Skin epidermis (tissue), 12 donors: ENCODE data around the gene GDPGP1.
"Not testable (repeated sequence)": the region's sequence is repeated elsewhere in the genome, so short reads cannot be mapped to it uniquely, and the experiment has no call there.

Experiments used
- H3K27ac ChIP-seq, 21 experiments: fragments of 200-600 bp; sonication (generic) in 11 of 21; one replicate each; pipeline ENCODE4 v1.5.0; 2020; ENCODE audit warnings: mild to moderate bottlenecking in 3 of 21, inconsistent platforms in 2 of 21, moderate library complexity in 2 of 21
- H3K4me3 ChIP-seq, 7 experiments: fragments of 200-600 bp; sonication (generic) in 2 of 7; one replicate each; pipeline ENCODE4 v1.5.0; 2020; ENCODE audit warnings: inconsistent platforms in 2 of 7, mild to moderate bottlenecking in 2 of 7, moderate library complexity in 1 of 7

Gene GDPGP1

GRCh38 chr15:90241343-90242192 is 7.6 kb downstream of the GDPGP1 start:
- Histone ChIP-seq H3K27ac (no peak overlapping the region), H3K4me3 (no peak overlapping the region)

GRCh38 chr15:90243943-90244639 is 10.1 kb downstream of the GDPGP1 start:
- no peak overlapping the region for H3K27ac ChIP-seq

GRCh38 chr15:90248789-90249202 is 14.8 kb downstream of the GDPGP1 start:
- no peak overlapping the region for H3K27ac ChIP-seq
- peak overlapping the region in 3 of 7 experiments; percentile 32 to 43 (median 40) for H3K4me3 ChIP-seq

More at GRCh38 chr15:90243943-90244639, 10.1 kb downstream of the GDPGP1 start:
- no peak overlapping the region for H3K4me3 ChIP-seq

GRCh38 chr15:90249203-90249863 is 15.3 kb downstream of the GDPGP1 start, which contains the start of gene TTLL13:
TSS of gene TTLL13 (plus strand) at chr15:90249556. CDS start at chr15:90250631, 1,075 bp downstream.
- H3K27ac ChIP-seq, result peak within 1 kb of the TSS in 5 of 21 experiments; percentile 11 to 42 (median 18)
- H3K4me3 ChIP-seq, result peak within 1 kb of the TSS; percentile 26 to 50 (median 43)

- Histone ChIP-seq H3K4me3 (no peak overlapping the region), H3K27ac (no peak overlapping the region)
These were observed 23.8 kb downstream of the GDPGP1 start for GRCh38 chr15:90257776-90258175.

GRCh38 chr15:90259524-90259923 is 25.5 kb downstream of the GDPGP1 start:
- Histone ChIP-seq H3K27ac (no peak overlapping the region), H3K4me3 (no peak overlapping the region)

GRCh38 chr15:90260731-90261130 is 26.7 kb downstream of the GDPGP1 start:
- not testable (repeated sequence) for H3K4me3 ChIP-seq, H3K27ac ChIP-seq

- Histone ChIP-seq H3K4me3 (no peak overlapping the region), H3K27ac (peak overlapping the region in 10 of 21 experiments; percentile 12 to 77 (median 44))
These were observed 27.8 kb downstream of the GDPGP1 start for GRCh38 chr15:90261811-90262210.

- Histone ChIP-seq H3K4me3 (no peak overlapping the region), H3K27ac (peak overlapping the region in 8 of 21 experiments; percentile 26 to 76 (median 48))
These were observed 28.4 kb downstream of the GDPGP1 start for GRCh38 chr15:90262426-90262825.

GRCh38 chr15:90264671-90265070 is 30.7 kb downstream of the GDPGP1 start:
- peak overlapping the region in 20 of 21 experiments; percentile 79 to 97 (median 93) for H3K27ac ChIP-seq
- peak overlapping the region; percentile 52 to 86 (median 65) for H3K4me3 ChIP-seq

GRCh38 chr15:90265271-90266060 is 31.5 kb downstream of the GDPGP1 start, which contains the start of gene NGRN:
TSS of gene NGRN (plus strand) at chr15:90265672. CDS start at chr15:90265713, 41 bp downstream.
- H3K4me3 ChIP-seq, result peak within 1 kb of the TSS; percentile 52 to 86 (median 65)
- peak within 1 kb of the TSS; percentile 76 to 97 (median 92) for H3K27ac ChIP-seq

GRCh38 chr15:90266061-90266431 is 32.0 kb downstream of the GDPGP1 start:
- peak overlapping the region; percentile 52 to 86 (median 65) for H3K4me3 ChIP-seq
- peak overlapping the region; percentile 76 to 97 (median 92) for H3K27ac ChIP-seq

- Histone ChIP-seq H3K4me3 (peak overlapping the region; percentile 52 to 86 (median 65)), H3K27ac (peak overlapping the region in 19 of 21 experiments; percentile 79 to 97 (median 94))
These were observed 32.5 kb downstream of the GDPGP1 start for GRCh38 chr15:90266485-90266884.

GRCh38 chr15:90268415-90268814 is 34.4 kb downstream of the GDPGP1 start:
- no peak overlapping the region for H3K27ac ChIP-seq
- no peak overlapping the region for H3K4me3 ChIP-seq

- H3K27ac ChIP-seq, result no peak overlapping the region
These were observed 36.6 kb downstream of the GDPGP1 start for GRCh38 chr15:90270502-90271150.

GRCh38 chr15:90271459-90272166 is 37.6 kb downstream of the GDPGP1 start:
- Histone ChIP-seq H3K27ac (no peak overlapping the region), H3K4me3 (no peak overlapping the region)

More at GRCh38 chr15:90270502-90271150, 36.6 kb downstream of the GDPGP1 start:
- no peak overlapping the region for H3K4me3 ChIP-seq

- H3K4me3 ChIP-seq, H3K27ac ChIP-seq: not testable (repeated sequence)
These were observed 44.5 kb downstream of the GDPGP1 start for GRCh38 chr15:90278467-90278866.

GRCh38 chr15:90280743-90281142 is 46.7 kb downstream of the GDPGP1 start:
- not testable (repeated sequence) for H3K27ac ChIP-seq, H3K4me3 ChIP-seq
